Fibroblast of skin of left biceps (primary cell): Measurements from ENCODE around the gene VPS37C.

Source experiments
- DNase-seq, 2 experiments: peaks; one replicate each; pipeline ENCODE4 v3.0.0-alpha.2; 2013; ENCODE audit warnings: low read depth in 2 of 2

Gene VPS37C

GRCh38 chr11:61133145-61133544, 28.1 kb downstream of the VPS37C start:
- no peak for DNase-seq

DNA sequence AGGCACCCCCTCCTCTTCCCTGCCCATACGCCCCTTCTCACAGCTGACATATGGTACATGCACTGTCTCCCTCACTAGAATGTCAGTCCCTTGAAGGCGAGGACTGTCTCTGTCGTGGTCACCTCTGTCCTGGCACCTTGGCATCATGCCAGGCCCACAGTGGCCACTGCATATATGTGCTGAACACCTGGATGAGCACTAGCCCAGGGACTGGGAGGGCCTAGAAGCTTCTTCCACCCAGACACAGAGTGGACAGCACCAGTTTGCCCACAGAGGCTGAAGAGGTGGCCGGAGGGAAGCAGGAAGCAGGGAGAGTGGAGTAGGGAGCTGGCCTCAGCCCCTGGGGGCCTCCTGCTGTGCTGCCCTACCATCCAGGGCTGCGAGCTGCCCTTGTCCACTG, 28.6 kb downstream of the VPS37C start:
- no peak for DNase-seq

DNA sequence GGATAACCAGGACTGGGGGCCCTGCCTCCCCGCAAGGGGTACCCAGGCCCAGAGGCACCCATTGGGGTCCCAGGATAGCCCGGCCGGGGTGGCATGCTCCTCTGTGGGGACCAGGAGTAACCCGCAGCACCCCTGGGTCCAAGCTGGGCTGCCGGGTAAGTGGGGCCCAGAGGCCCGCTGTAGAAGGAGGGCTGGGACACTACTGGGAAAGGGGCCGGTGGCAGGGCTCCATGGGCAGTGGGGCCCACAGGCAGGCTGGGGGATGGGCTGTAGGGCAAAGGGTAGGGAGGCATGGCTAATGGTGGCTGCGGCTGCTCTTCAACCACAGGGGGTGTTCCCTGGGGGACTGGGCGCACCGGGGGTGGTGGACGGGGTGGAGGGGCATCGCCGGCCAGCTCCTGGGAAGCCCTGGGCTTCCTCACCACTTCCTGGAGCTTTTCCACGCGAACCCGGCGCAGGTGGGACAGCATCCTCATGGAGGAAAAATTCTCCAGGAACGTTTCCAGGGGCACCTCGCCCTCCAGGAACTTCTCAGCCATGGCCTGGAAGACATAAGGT, 29.1 kb downstream of the VPS37C start:
- no peak for DNase-seq

- no peak for DNase-seq
Observed at GRCh38 chr11:61131586-61131985, 29.6 kb downstream of the VPS37C start.

DNA sequence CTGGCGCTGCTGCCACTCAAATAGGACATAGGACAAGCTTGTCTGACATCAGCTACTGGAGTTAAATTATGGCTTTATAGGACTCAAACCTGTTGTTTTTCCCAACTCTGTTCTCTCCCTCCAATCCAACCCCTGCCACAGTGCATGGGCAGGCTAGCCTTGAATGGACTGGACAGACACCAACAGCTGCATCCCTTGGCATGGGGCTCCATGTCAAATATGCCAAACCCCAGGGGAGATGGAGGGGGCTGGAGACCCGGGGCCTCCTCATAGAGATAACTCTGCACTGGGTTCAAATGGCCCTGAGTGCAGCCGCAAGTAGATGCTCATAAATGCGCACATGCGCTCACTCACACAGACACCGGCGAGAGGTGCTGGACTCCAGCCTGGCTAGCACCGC, 30.0 kb downstream of the VPS37C start:
- DNase-seq: no peak

GRCh38 chr11:61129639-61130523, 31.3 kb downstream of the VPS37C start:
- DNase-seq: peak; percentile 31 to 41

DNA sequence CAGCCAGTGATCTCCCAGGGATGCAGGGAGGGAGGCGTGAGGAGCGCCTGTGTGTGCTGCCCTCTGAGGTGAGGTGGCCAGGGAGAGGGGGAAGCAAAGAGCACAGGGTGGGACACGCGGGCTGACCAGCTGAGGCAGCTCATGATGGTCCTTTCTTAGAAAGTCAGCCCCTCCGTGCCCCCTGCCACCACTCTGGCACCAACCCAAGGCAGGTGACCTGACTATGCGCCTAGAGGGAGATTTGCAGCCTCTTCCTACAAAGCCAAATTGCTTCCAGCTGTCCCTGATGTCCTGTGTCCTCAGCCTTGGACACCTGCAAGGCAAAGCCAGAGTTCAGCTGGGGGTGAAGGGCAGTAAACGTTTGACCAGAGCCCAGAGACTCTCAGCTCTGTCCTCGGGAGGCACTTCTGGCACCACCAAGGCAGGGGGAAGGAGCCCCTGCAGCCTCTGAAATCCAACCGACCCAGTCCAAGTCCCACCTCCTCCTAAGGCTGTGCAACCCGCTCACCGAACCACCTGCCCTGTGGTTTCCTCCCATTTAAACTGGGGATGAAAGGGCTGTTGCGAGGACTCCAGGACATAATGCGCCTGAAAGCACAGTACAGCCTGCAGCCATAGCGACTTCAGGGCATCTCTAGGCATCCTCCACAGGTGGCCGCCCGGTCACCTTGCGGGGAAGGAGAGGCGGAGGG, 32.1 kb downstream of the VPS37C start:
- DNase-seq: no peak

- DNase-seq: no peak
Observed at GRCh38 chr11:61127991-61128390, 33.2 kb downstream of the VPS37C start.

DNA sequence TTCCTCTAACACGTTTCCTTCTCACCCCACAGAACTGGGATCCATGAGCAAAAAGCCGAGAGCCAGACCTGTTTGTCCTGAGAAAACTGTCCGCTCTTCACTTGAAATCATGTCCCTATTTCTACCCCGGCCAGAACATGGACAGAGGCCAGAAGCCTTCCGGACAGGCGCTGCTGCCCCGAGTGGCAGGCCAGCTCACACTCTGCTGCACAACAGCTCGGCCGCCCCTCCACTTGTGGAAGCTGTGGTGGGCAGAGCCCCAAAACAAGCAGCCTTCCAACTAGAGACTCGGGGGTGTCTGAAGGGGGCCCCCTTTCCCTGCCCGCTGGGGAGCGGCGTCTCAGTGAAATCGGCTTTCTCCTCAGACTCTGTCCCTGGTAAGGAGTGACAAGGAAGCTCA, 35.0 kb downstream of the VPS37C start:
- DNase-seq: no peak

DNA sequence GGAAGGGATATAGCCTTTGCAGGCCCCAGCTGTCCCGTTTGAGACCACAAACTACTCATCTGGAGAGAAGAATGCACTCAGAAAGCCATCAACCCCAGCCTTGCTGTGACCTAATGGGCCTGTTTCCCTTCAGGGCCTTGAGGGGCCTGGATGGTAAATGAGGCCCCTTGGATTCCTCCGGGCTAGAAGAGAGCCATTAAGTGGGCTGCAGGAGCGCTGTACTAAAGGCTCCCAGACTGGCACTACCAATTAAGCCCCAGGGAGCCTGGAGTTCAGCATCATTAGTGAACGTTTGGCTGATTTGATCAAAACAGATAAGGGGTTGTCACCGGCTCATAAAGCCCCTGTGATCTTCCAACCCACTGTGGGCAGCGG, 35.9 kb downstream of the VPS37C start:
- DNase-seq: no peak

DNA sequence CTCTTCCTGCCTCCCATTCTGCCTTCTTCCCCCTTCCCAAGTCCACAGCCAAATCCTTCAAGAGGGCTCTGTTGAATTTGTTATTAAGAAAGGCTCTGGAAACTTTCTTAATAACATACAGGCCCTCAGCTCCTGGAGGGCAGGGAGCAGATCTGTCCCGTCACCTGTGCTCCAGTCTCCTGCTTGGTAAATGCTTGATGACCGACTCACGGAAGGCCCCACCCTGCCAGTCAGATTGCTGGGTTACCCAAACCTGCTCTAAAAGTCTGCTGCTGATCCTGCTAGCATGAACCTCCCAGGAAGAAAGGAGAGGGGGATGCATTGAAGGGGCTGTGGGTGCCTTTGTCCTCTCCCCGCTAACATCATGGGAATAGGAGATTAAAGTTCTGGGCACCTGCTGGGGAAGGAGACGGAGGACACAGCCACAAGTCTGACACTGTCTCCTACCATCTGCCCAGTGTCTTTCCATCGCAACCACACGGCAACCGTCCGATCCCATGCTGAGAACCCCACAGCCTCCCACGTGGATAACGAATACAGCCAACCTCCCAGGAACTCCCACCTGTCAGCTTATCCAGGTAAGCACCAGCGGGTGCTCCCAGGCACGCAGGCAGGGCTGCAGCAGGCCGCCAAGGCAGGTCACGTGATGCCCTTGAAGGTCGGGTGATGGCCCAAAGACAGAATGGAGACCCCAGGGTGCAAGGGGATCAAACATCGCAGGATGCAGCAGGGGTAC, 36.5 kb downstream of the VPS37C start:
- DNase-seq: no peak

DNA sequence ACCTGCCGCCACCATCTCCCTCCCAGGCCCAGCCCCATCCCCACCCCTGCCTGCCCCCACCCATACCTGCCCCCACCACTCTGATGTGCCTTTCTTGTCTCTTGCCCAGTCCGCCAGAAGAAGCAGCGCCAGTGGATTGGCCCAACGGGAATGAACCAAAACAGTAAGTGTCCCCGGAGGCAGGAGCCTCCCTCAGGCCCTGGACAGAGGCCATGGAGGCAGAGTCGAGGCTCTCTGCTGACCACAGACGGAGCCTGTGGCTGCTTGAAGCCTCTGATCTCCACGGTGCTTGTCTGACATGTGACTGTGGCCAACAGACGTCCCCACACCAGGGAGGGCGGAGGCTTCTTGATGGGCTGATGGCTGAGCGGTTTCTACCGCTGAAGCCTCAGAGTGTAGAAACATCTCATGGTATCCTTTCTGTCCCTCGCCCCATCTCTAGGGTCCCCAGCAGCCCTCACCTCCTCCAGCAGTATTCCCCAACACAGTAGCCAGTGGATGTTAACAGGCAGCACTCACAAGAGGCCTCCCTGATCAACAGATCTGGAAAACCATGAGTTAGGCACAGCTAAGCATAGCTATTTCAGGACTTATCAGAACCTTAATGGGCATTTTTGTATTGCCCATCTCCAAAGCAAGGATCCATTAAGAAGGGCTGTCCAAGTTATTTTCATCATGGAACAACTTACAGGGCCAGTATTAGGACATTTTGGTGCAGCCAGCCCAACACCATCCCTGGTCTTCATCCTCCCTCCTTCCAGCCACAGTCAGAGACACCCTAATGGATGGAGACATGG, 37.3 kb downstream of the VPS37C start:
- no peak for DNase-seq

GRCh38 chr11:61122761-61123160, 38.5 kb downstream of the VPS37C start:
- no peak for DNase-seq

GRCh38 chr11:61121917-61122316, 39.3 kb downstream of the VPS37C start:
- no peak for DNase-seq

DNA sequence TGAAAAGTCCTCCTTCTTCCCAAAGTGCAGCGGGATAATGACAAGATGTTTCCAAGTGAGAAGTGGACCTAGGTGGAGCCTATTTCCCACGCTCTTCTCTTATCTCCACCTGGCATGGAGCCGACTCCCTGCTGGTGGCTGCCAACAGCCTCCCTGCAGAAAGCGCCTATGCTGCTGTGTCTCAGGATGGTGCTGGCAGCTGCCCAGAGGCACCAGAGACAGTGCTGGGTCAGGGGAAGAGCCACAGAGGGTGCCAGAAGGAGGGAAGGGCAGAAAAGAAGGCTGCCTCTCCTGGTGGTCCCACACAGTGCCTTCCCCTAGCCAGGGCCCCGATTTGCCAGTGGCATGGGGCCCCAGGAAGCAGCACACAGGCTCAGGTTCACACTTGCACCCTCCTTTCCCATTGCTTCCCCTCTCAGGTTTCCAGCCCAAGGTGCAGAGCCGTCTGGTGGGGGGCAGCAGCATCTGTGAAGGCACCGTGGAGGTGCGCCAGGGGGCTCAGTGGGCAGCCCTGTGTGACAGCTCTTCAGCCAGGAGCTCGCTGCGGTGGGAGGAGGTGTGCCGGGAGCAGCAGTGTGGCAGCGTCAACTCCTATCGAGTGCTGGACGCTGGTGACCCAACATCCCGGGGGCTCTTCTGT, 39.9 kb downstream of the VPS37C start:
- no peak for DNase-seq

DNA sequence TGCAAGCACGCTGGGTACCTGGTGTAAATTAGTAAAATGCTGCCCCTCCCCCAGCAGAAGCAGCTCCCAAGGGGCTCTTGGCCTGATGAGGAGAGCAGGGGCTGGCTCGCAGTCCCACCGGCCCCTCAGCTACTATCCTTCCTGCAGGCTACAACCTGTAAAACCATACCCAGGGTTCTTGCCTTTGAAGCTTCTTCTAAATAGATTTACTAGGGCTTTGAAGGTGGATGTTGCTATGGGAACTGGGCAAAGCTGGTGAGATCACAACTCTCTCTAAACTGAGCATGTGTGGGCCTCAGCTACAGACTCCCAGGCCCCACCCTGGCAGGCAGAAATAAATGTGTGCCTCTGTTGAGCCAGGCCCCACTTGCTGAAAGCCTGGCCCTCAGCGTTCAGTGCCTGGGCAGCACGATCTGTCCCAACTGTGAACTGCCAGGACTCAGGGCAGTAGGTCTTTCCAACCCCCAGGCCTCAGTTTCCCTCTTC, 40.5 kb downstream of the VPS37C start:
- no peak for DNase-seq

- no peak for DNase-seq
Observed at GRCh38 chr11:61120099-61120705, 41.0 kb downstream of the VPS37C start.

GRCh38 chr11:61119571-61119970, 41.7 kb downstream of the VPS37C start:
- DNase-seq: no peak

DNA sequence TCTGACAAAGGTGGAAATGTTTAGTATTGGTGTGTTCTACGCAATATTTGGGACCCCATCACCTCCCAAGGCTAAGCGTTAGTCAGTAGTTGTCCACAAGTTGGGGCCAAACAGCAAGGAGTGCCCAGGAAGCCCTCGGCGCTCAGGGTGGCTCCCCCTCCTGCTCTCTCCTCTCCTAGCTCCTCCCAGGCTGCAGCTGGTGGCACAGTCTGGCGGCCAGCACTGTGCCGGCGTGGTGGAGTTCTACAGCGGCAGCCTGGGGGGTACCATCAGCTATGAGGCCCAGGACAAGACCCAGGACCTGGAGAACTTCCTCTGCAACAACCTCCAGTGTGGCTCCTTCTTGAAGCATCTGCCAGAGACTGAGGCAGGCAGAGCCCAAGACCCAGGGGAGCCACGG, 42.2 kb downstream of the VPS37C start:
- DNase-seq: no peak

DNA sequence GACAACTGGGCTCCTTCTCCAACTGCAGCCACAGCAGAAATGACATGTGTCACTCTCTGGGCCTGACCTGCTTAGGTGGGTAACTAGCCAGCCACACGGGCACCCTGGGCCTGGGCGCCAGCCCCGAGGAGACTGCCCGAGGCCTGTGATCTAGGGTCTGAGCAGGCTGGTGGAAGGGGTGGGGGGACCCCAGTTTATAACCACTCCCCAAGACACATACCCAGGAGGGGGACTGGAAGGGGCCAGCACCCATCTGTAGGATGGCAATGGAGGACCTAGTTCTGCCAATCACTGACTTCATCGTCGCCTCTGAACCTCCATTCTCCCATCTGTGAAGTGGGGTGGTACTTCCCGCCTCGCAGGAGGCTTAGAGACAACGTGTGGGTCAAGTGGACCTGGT, 42.8 kb downstream of the VPS37C start:
- DNase-seq: no peak
